Fibroblast of lung (primary cell): Measurements from ENCODE around the gene UBE4B. TPM values are rescaled to one million over a fixed set of nuclear protein-coding genes. Genes with fewer than 3 reads are reported as not detected.
"Not testable (repeated sequence)": the region's sequence is repeated elsewhere in the genome, so short reads cannot be mapped to it uniquely, and the experiment has no call there.

Experiments used
- DNase-seq, 2 donors: peaks; one replicate each; pipeline versions ENCODE4 v3.0.0 to v3.0.0-alpha.2; 2010; ENCODE audit warnings: low read depth in 2 of 2
- H2AFZ ChIP-seq: 2 replicates; pipeline ENCODE4 v1.5.1; 2012; ENCODE audit warnings: low read length, control low read depth, inconsistent platforms
- H3K27ac ChIP-seq: 2 replicates; pipeline ENCODE4 v1.5.1; 2011; ENCODE audit warnings: low read length, control low read depth; ENCODE audit not compliant: insufficient read depth
- H3K27me3 ChIP-seq: 2 replicates; pipeline ENCODE4 v1.5.1; 2011; ENCODE audit warnings: mild to moderate bottlenecking, low read length; ENCODE audit not compliant: control insufficient read depth, insufficient read depth
- H3K36me3 ChIP-seq: 2 replicates; pipeline ENCODE4 v1.5.1; 2011; ENCODE audit warnings: low read length; ENCODE audit not compliant: control insufficient read depth, insufficient read depth
- H3K4me1 ChIP-seq: 2 replicates; pipeline ENCODE4 v1.5.1; 2011; ENCODE audit warnings: low read length; ENCODE audit not compliant: control insufficient read depth, insufficient read depth; ENCODE audit errors: extremely low read depth
- H3K4me2 ChIP-seq: 2 replicates; pipeline ENCODE4 v1.5.1; 2011; ENCODE audit warnings: low read length, control low read depth; ENCODE audit not compliant: insufficient read depth; ENCODE audit errors: extremely low read depth
- H3K4me3 ChIP-seq, 4 experiments: fragments of 200-600 bp in 1 of 4; sonication (generic) in 1 of 4; replicated peaks in 1 of 4; 2 replicates each; pipeline ENCODE4 v1.5.1; 2011 to 2016; ENCODE audit warnings: low read length in 4 of 4, low read depth in 3 of 4, mild to moderate bottlenecking in 3 of 4, control low read depth in 2 of 4, inconsistent platforms in 1 of 4, mixed read lengths in 1 of 4; ENCODE audit not compliant: insufficient read depth in 1 of 4; ENCODE audit errors: control extremely low read depth in 1 of 4
- H3K79me2 ChIP-seq: 2 replicates; pipeline ENCODE4 v1.5.1; 2012; ENCODE audit warnings: mild to moderate bottlenecking, low read length, inconsistent platforms; ENCODE audit not compliant: control insufficient read depth, insufficient read depth
- H3K9ac ChIP-seq: 2 replicates; pipeline ENCODE4 v1.5.1; 2011; ENCODE audit warnings: mild to moderate bottlenecking, low read length, control low read depth; ENCODE audit not compliant: insufficient read depth
- H3K9me3 ChIP-seq: 2 replicates; pipeline ENCODE4 v1.5.1; 2012; ENCODE audit warnings: low read depth, low read length; ENCODE audit not compliant: control insufficient read depth, insufficient read depth
- H4K20me1 ChIP-seq: 2 replicates; pipeline ENCODE4 v1.5.1; 2011; ENCODE audit warnings: low read length; ENCODE audit not compliant: control insufficient read depth, insufficient read depth; ENCODE audit errors: extremely low read depth
- CTCF ChIP-seq, 2 donors: IDR thresholded peaks in 1 of 2; conservative IDR thresholded peaks in 1 of 2; 1 replicate in 1 of 2; 2 replicates in 1 of 2; pipeline ENCODE4 v1.5.1; 2011 to 2012; ENCODE audit warnings: low read length in 2 of 2, control low read depth in 1 of 2, inconsistent platforms in 1 of 2, low read depth in 1 of 2, mild to moderate bottlenecking in 1 of 2
- EZH2 ChIP-seq: IDR thresholded peaks from 2 replicates; pipeline ENCODE4 v1.5.1; 2012; ENCODE audit warnings: low read length, control low read depth, mild to moderate bottlenecking; ENCODE audit errors: missing control alignments
- polyA plus RNA-seq, 2 donors: library from polyadenylated mRNA; depleted of rRNA in 1 of 2; stranded (reverse) in 1 of 2; unstranded in 1 of 2; fragments of >200 nt; gene quantifications; 2 replicates each; pipeline ENCODE4 v1.2.1, GENCODE V29; 2011 to 2012; ENCODE audit warnings: missing spikeins in 1 of 2
- total RNA-seq: library from RNA; depleted of rRNA; stranded (reverse); fragments of >200 nt; gene quantifications from 2 replicates; pipeline ENCODE4 v1.2.1, GENCODE V29; 2014

The UBE4B gene
- total and polyA plus RNA-seq, 2 donors (not counting 1 experiment from before 2014, with no cell fraction given), result 21.9 to 30.7 TPM

- Histone ChIP-seq H3K4me3 (no peak overlapping the region), H4K20me1 (peaks cover 4% of the 10 kb centered on the region), H3K4me1 (peaks cover 18% of the 10 kb centered on the region), H3K79me2 (peaks cover 10% of the 10 kb centered on the region), H3K27ac (no peak overlapping the region), H3K4me2 (no peak overlapping the region), H3K9me3 (no peaks in the 10 kb centered on the region), H3K9ac (no peak overlapping the region), H3K36me3 (no peaks in the 10 kb centered on the region), H2AFZ (no peak overlapping the region), H3K27me3 (no peaks in the 10 kb centered on the region)
- no peak for TF ChIP-seq EZH2
- no peak for TF ChIP-seq CTCF (conservative IDR thresholded peaks at IDR 0.05 in 1 of 2, IDR thresholded peaks at IDR 0.05 in 1 of 2; ENCODE audit: low read depth in 1 of 2, low read length in 2 of 2)
- DNase-seq, result peak in 1 of 2 donors; percentile 25
These were observed 37.4 kb downstream of the UBE4B start for GRCh38 chr1:10070206-10070605.

GRCh38 chr1:10071640-10072039, 38.9 kb downstream of the UBE4B start:
- H2AFZ ChIP-seq, result no peak overlapping the region
- H3K4me1 ChIP-seq, result peaks cover 13% of the 10 kb centered on the region

GRCh38 chr1:10073371-10073770, 40.6 kb downstream of the UBE4B start:
- not testable (repeated sequence) for H3K4me3 ChIP-seq, H3K9me3 ChIP-seq, H3K36me3 ChIP-seq, H4K20me1 ChIP-seq, H3K27me3 ChIP-seq, H3K27ac ChIP-seq, H3K9ac ChIP-seq, DNase-seq, H3K4me2 ChIP-seq, H2AFZ ChIP-seq
- Histone ChIP-seq H3K79me2 (peaks cover 11% of the 10 kb centered on the region), H3K4me1 (peaks cover 13% of the 10 kb centered on the region)

More at GRCh38 chr1:10071640-10072039, 38.9 kb downstream of the UBE4B start:
- H3K4me2 ChIP-seq, result no peak overlapping the region
- TF ChIP-seq EZH2 (no peak), CTCF (conservative IDR thresholded peaks at IDR 0.05 in 1 of 2, IDR thresholded peaks at IDR 0.05 in 1 of 2; ENCODE audit: low read depth in 1 of 2, low read length in 2 of 2) (no peak)
- H3K27ac ChIP-seq, result no peak overlapping the region
- H3K27me3 ChIP-seq, result no peaks in the 10 kb centered on the region
- H3K36me3 ChIP-seq, result no peaks in the 10 kb centered on the region
- no peak overlapping the region for H3K9ac ChIP-seq
- no peak for DNase-seq
- peaks cover 7% of the 10 kb centered on the region for H3K79me2 ChIP-seq
- H3K9me3 ChIP-seq, result no peaks in the 10 kb centered on the region
- peaks cover 4% of the 10 kb centered on the region for H4K20me1 ChIP-seq
- H3K4me3 ChIP-seq, result no peak overlapping the region
